HG03039 (cell line): ENCODE data around the gene RASSF9.

ENCODE experiments used
- ATAC-seq: cut with Tn5 transposase; IDR thresholded peaks from one replicate; pipeline ENCODE4 v1.9.1; 2021; ENCODE audit warnings: mild to moderate bottlenecking, moderate library complexity; ENCODE audit not compliant: unreplicated experiment

Gene RASSF9

GRCh38 chr12:85836197-85837090 is at the start of gene RASSF9:
Gene RASSF9 (minus strand): TSS chr12:85836409. CDS start chr12:85836201, 208 bp downstream.
- ATAC-seq = no peak

- no peak for ATAC-seq
Observed at GRCh38 chr12:85883763-85884162, 47.6 kb upstream of the RASSF9 start.

- no peak for ATAC-seq
Observed at GRCh38 chr12:85877459-85877858, 41.2 kb upstream of the RASSF9 start.

- ATAC-seq = peak; percentile 53
Observed at GRCh38 chr12:85874031-85874461, 37.8 kb upstream of the RASSF9 start, which contains the start of gene NTS. Gene NTS (plus strand): TSS chr12:85874295. CDS start chr12:85874404, 109 bp downstream.

- ATAC-seq = peak; percentile 89
Observed at GRCh38 chr12:85872497-85873091, 36.4 kb upstream of the RASSF9 start.

- ATAC-seq = peak; percentile 97
Observed at GRCh38 chr12:85866986-85867776, 31.0 kb upstream of the RASSF9 start.

- ATAC-seq = no peak
Observed at GRCh38 chr12:85865890-85866289, 29.7 kb upstream of the RASSF9 start.

GRCh38 chr12:85856966-85857365 is 20.8 kb upstream of the RASSF9 start:
- ATAC-seq = no peak

GRCh38 chr12:85855305-85855704 is 19.1 kb upstream of the RASSF9 start:
- ATAC-seq = no peak

GRCh38 chr12:85849344-85849743 is 13.1 kb upstream of the RASSF9 start:
- ATAC-seq = no peak

GRCh38 chr12:85843606-85844310 is 7.5 kb upstream of the RASSF9 start:
- no peak for ATAC-seq

GRCh38 chr12:85835426-85836196 is 598 bp downstream of the RASSF9 start:
- ATAC-seq = no peak

- ATAC-seq = no peak
Observed at GRCh38 chr12:85834378-85834777, 1.8 kb downstream of the RASSF9 start.

- ATAC-seq = no peak
Observed at GRCh38 chr12:85833579-85833978, 2.6 kb downstream of the RASSF9 start.

GRCh38 chr12:85831327-85831990 is 4.8 kb downstream of the RASSF9 start:
- no peak for ATAC-seq

GRCh38 chr12:85829391-85829790 is 6.8 kb downstream of the RASSF9 start:
- no peak for ATAC-seq

- no peak for ATAC-seq
Observed at GRCh38 chr12:85828576-85828975, 7.6 kb downstream of the RASSF9 start.

GRCh38 chr12:85825746-85826145 is 10.5 kb downstream of the RASSF9 start:
- no peak for ATAC-seq

GRCh38 chr12:85823436-85824180 is 12.6 kb downstream of the RASSF9 start:
- ATAC-seq = no peak
